ENCODE measurements around the gene AKR1C4. TPM values are rescaled to one million over a fixed set of nuclear protein-coding genes. Genes with fewer than 3 reads are reported as not detected.
"Not testable (repeated sequence)": the region's sequence is repeated elsewhere in the genome, so short reads cannot be mapped to it uniquely, and the experiment has no call there.

AKR1C4 gene
- total RNA-seq, 2 donors from 2014 or later: not detected

- no peak overlapping the region for H3K27ac ChIP-seq
- H3K36me3 ChIP-seq: no peaks in the 10 kb centered on the region
- no peaks in the 10 kb centered on the region for H3K9me3 ChIP-seq
- DNase-seq (ENCODE audit: low spot score): no peak
- no peak for TF ChIP-seq CTCF (IDR thresholded peaks at IDR 0.05)
- H3K4me1 ChIP-seq: no peaks in the 10 kb centered on the region
- no peak overlapping the region for H3K4me3 ChIP-seq
- no peaks in the 10 kb centered on the region for H3K27me3 ChIP-seq
Measured at GRCh38 chr10:5211696-5212536, 15.3 kb downstream of the AKR1C4 start.

GRCh38 chr10:5216801-5217200 is 20.2 kb downstream of the AKR1C4 start:
- H3K4me1 ChIP-seq: no peaks in the 10 kb centered on the region
- TF ChIP-seq CTCF (IDR thresholded peaks at IDR 0.05): no peak

GRCh38 chr10:5219262-5219661 is 22.6 kb downstream of the AKR1C4 start:
- H3K36me3 ChIP-seq: no peaks in the 10 kb centered on the region
- TF ChIP-seq CTCF (IDR thresholded peaks at IDR 0.05): no peak
- DNase-seq (ENCODE audit: low spot score): no peak
- no peak overlapping the region for H3K27ac ChIP-seq
- no peaks in the 10 kb centered on the region for H3K9me3 ChIP-seq
- no peaks in the 10 kb centered on the region for H3K4me1 ChIP-seq
- no peak overlapping the region for H3K4me3 ChIP-seq
- no peaks in the 10 kb centered on the region for H3K27me3 ChIP-seq

More at GRCh38 chr10:5216801-5217200, 20.2 kb downstream of the AKR1C4 start:
- Histone ChIP-seq H3K9me3 (no peaks in the 10 kb centered on the region), H3K27me3 (no peaks in the 10 kb centered on the region), H3K27ac (no peak overlapping the region), H3K36me3 (no peaks in the 10 kb centered on the region), H3K4me3 (no peak overlapping the region)
- DNase-seq (ENCODE audit: low spot score): no peak

GRCh38 chr10:5222942-5223341 is 26.3 kb downstream of the AKR1C4 start:
- not testable (repeated sequence) for H3K36me3 ChIP-seq; H3K4me3 ChIP-seq; DNase-seq (ENCODE audit: low spot score); H3K4me1 ChIP-seq; H3K9me3 ChIP-seq; H3K27me3 ChIP-seq; H3K27ac ChIP-seq

- no peak for TF ChIP-seq CTCF (IDR thresholded peaks at IDR 0.05)
- no peaks in the 10 kb centered on the region for H3K36me3 ChIP-seq
- H3K4me3 ChIP-seq: no peak overlapping the region
- DNase-seq (ENCODE audit: low spot score): no peak
- H3K9me3 ChIP-seq: no peaks in the 10 kb centered on the region
- no peaks in the 10 kb centered on the region for H3K4me1 ChIP-seq
- no peak overlapping the region for H3K27ac ChIP-seq
- H3K27me3 ChIP-seq: no peaks in the 10 kb centered on the region
Measured at GRCh38 chr10:5229019-5229418, 32.4 kb downstream of the AKR1C4 start.

GRCh38 chr10:5233324-5233723 is 36.7 kb downstream of the AKR1C4 start:
- no peak overlapping the region for H3K4me3 ChIP-seq
- DNase-seq (ENCODE audit: low spot score): no peak

More at GRCh38 chr10:5233324-5233723, 36.7 kb downstream of the AKR1C4 start:
- H3K4me1 ChIP-seq: no peaks in the 10 kb centered on the region
- TF ChIP-seq CTCF (IDR thresholded peaks at IDR 0.05): no peak
- H3K27me3 ChIP-seq: no peaks in the 10 kb centered on the region
- H3K36me3 ChIP-seq: no peaks in the 10 kb centered on the region
- H3K9me3 ChIP-seq: peaks cover 0 to 12% of the 10 kb centered on the region in 2 donors
- no peak overlapping the region for H3K27ac ChIP-seq

Measured in right atrium auricular region (tissue), 2 donors.